NOMO-1 treated with DMSO at 0.1 percent for 48 hours (cell line): Measurements from ENCODE around the gene TBC1D16.
A peak's percentile ranks its signal among the peaks of the same experiment; 100 is the strongest.

ENCODE experiments used
- DNase-seq: peaks from one replicate; lab custom pipeline; 2025; ENCODE audit not compliant: unreplicated experiment; lab: John Stamatoyannopoulos, UW

TBC1D16 gene

DNA sequence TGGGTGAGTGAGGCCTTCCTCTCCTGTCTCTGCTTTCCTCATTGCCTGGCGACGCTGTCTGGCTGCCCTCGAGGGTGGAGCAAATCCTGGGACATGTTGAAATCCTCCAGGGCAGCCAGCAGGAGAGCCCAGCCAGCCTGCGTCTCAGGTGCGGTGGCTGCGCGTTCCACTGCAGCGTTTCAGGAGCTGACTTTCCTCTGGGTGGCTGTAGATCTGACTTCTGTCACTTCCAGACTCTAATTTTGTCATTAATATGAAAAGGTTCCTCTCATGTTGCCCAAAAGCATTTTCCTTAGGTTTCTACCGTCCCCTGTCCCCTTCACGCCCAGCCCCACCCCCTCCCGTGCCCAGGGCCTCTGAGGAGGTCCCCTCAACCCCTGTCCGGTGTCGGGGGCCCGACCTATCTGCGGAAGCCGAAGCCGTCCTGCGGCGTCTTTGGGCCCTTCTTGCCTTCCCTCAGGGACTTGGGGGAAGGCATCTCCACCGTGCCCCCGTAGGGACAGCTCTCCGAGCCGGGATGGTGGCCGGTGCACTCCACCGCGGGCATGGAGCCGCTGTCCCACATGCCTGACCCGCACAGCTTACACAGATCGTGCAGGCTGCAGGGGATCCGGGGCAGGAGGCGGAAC, 95.1 kb downstream of the TBC1D16 start:
- no peak for DNase-seq

DNA sequence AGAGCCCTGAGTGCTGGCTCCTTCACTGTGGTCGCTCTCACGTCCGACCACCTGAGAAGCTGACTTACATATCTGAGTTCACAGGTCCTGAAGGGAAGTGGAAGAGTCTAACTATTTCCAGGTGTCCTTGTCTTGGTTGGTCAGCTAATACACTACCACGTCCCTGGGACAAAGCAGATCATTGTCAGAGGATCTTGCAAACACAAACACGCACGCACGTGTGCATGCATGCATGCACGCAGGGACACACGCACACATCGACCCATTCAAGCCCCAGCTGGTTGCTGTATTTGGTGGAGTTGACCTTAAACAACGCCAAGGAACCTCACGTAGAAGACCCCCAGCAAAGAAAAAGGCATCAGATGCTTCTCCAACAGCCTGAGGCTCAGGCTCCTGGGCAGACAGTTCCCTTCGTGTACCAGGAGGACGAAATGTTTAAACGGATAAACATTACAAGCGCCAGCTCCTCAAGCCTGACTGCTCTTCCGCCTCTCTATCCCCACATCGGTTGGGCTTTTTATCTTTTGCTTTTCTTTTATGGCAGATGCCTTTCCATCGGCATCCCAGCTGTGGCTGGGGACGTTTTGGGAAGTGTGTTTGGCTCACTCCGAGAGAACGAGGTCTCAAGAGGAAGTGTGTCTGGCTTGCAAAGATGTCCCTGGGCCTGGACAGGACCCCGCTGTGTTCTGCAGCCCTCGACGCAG, 95.8 kb downstream of the TBC1D16 start:
- no peak for DNase-seq

DNA sequence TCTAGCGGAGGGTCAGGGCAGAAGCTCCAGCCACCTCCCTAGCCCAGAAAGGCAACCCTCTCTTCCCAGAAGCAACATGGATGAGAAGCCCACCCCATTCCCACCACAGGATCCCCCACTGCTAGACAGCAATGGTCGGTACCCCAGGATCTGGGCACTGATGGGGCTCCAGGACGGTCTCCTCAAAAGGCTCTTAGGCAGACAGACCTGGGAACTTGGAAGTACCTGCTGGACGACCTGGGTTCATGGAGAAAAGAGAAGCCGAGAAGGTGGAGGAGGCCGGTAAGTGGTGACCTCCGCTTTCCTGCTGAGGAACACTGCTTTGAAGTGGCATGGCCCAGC, 96.6 kb downstream of the TBC1D16 start:
- no peak for DNase-seq

DNA sequence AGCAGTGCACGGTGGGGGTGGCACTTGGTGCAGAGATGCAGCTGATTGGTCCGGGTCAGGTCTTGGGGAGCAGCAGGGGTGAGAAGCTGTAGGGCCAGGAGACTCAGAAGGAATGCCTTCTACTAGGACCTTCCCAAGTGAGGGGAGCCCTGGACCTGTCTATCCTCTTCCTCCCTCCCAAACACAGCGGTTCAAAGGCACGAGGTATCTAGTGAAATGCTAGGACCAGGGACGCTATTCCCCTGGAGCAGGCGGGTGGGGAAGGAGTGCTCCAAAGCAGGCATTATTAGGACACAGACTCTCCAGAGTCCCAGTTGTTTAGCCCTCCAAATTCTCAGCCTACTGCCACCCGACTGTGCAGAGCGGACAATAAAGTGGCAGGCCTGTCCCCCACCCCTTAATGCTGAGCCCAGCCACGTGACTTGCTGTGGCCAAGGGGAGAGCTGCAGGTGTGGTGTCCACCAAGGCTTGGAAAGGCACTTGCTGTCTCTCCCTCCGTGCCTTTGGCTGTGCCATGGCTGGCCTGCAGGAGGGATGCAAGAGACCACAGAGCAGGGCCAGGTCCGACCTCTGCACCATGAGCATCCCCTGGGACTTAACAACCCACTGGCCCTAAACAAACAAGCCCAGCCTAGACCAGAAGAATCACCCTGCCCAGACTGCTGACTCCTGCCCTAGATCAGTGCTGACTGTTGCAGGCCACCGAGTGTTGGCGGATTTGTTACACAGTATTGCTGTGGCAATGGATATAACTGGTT, 97.2 kb downstream of the TBC1D16 start:
- no peak for DNase-seq

DNA sequence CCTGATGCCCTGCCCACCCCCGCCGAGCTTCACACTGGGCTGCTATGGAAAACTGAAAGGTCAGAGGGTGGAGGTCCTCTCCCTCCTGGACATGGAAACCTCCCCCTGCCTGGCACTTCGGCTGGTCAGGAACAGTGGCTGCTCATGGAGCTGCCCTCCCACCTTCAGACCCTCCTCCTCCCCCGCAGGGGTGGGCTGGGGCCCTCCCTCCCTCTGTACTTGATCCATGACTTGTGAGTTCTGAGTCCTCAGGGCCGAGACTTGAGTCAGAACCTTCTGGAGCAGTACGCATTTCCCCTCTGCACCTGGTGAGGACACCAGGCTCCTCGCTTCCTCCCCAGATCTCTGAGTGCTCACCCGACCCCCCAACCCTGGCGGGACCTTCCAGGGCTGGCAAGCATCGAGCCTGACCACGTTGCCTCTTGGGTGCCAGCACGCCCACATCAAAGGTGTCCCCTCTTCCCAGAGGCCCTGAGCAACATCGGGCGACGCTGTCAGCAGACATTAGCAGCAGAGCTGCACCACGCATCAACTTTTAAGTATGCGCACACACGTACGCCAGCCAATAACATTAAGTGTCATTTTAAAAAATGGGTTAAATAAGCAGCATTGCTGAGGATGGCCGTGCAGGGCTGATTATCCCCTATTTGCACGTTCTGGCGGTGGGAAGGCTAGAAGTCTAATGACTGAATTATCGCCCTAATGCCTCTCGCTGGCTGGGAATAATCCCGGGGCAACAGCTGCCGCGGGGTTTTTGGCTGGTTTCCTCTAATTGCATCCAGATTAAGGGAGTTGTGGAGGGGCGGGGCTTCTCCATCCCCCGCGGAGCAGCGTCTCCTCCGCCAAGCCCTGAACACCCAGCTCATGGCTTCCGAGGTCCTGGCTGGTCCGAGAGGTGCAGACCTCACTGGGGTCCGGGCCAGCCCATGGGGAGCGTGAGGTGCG, 98.0 kb downstream of the TBC1D16 start:
- no peak for DNase-seq

DNA sequence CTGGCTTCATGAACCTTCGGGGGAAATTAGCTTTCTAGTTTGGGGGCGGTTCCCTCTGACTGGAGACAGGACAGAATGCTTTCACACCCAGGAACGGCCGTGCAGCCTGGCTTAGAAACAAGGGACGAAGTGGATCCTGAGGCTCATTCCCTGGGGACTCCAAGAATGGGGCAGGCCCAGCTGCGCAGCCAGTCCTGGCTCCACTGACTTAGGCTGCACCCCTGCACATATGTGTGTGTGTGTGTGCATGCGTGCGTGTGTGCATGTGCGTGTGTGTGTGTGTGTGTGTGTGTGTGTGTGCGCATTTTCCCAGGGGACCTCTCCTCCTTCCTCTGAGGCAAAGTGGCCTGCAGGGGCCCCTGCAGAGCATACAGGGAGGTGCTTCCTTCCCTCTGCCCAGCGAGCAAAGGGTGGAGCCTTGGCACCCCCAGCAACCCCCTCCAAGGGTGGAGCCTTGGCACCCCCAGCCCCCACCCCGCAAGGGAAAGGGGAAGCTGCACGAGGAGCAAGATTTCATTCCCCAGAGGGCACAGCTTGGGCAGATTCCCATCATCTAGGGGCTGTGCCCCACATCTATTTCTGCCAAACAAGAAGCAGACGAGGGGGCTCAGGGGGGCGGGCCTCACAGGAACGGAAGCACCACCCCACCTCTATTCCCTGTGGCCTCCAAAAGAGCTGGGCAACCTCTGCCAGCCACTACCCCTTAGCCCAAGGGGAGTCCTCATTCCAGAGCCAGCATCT, 98.9 kb downstream of the TBC1D16 start:
- DNase-seq, result no peak

DNA sequence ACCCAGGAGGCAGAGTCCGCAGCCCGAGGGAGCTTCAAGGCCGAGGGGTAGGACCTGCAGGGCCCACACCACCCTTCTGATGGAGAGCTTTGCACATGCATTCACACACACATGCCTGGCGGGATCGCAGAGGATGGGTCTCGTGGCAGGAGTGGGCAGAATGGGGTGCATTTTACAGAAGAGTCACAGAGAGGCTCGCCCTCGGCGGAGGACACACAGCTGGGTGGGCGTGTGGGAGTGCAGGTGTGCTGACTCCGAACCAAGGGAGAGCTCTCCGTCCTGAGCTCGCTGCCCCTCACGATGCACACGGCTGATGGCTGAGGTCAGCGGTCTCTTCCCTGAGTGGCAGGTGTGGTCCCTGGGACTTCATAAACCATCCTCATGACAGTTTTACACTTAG, 99.6 kb downstream of the TBC1D16 start:
- no peak for DNase-seq

DNA sequence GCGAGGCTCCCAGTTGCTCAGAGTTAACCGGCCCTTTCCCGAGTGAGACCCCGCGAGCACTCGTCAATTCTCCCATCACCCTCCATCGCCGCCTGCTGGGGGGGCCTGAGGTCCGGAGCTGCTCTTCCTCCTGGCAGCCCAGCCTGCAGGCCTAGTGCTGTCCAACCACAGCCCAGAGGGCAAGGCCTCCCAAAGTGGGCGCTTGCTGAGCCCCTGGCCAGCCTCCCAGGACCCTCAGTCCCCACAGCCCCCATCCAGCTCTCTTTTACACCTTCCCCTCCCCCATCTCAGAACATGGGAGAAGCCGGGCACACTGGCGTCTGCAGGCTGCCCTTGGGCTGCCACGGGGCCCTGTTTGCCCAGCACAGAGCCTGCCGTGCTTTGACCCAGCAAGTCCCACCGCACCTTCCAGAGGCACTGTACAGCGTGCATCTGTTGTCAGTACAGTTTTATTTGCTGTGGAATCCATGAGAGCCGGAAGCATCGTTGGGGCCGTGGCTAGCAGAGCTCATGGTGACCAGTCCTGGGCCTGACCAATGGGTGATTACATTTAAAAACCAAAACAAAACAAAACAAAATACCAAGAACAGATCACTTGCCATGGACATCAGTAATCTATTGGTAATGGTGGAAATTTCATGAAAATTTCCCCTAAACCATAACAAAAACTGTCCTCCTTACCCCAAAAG, 100.3 kb downstream of the TBC1D16 start:
- DNase-seq, result no peak

DNA sequence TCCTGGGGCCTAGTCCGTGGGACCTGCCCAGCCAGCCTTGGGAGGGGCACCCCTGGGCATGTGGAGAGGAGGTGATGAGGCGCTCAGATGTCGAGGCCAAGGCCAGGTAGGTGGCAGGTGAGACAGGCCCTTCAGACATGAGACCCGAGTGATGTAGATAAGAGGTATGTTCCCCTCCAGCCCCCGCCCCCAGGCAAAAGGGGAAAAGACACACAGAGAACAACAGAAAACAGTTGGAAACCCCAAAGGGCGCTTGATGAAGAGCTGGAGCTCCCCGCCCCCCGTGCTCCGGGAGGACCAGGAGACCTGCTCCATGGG, 101.1 kb downstream of the TBC1D16 start:
- no peak for DNase-seq

DNA sequence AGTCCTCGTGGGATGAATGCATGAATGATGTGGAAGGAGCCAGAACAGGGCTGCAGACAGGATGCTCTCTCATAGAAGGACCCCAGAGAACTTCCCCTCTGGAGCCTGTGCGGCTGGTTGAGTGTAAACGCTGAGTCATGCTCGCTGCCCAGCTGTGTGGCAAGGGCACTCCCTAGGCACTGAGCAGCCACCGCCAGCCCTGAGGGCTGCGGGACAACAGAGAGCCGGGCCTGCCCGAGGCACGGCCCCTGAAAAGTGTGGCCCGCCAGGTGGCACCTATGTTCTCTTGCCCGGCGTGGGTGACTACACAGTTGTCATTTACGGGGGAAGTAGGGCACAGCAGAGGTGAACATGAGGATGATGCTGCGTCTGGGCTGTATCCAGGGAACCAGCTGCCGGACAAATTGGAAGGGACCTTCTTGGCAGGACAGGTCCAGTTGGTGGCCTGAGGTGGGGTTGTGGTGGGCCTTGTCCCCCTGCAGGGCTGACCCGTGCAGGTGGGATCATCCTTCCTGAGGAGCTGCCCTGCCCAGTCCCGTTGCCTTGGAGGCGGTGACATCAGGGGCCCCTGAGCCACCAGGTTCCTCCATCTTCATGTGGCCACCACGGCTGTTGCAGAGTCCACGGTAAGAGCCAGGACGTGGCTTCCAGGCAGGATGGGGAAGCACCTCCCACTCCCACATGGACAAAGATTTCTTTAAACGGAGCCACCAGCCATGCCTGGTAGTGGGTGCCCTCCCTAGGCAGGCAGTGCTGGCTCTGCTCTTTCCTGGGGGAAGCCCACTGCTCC, 101.6 kb downstream of the TBC1D16 start:
- peak; percentile 81 for DNase-seq

DNA sequence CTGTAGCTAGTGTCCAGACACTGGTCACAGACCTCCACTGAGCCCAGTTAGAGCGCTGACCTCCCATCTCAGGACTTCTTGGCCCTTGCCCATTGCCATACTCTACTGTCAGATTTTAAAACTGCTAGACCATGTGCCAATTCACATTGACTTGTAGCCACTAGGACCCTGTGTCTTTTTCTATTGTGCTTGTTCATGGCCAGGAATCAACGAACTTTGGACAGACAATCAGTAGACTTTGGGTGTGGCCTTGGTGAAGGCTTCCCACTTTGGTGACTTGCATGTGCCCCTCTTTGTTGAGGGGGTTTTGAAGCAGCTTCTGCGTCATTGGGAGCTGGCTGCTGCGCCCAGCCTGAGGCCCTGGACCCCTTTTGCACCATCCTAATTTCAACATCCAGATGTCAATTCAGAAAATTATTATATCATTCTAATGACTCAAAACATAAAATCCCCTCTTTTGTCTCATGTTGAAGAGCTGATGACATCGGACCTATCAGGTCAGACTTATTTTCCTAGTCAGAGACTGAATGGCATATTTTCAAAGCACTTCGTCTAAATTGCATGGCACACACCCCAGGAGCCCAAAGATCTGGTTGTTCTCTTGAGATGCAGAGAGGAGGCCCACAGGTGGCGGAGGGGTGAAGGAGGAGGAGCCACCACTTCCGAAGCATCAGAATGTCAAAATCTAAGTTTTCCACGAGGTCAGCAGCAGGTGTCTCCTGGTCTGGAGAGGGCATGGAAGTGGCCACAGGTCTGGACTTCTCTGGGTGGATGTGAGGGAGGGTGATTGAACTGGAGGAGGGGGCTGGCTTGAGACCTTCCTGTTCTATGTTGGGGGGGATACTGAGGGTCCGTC, 103.0 kb downstream of the TBC1D16 start:
- no peak for DNase-seq

DNA sequence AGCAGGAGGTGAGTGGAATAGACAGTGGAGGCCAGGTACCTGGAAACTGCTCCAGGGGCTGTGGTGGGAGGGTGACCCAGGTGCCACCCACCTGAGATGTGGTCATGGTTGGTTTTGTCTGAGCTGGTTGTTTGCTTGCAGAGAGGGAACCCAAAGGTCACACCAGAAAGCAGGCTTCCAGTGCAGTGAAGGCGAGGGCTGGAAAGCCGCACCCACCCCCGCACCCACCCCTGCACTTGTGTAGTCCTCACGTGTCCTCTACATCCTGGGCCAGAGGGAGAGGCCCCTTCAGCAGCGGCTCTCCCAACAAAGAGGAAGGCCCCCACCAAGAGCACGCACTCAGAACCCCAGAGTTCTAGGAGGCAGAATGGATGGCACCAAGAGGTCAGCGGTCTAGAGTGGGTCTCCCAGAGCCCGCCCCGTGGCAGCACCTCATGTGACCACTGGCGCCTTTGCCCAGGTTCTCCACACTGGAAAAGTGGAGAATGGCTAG, 103.8 kb downstream of the TBC1D16 start:
- DNase-seq, result no peak

DNA sequence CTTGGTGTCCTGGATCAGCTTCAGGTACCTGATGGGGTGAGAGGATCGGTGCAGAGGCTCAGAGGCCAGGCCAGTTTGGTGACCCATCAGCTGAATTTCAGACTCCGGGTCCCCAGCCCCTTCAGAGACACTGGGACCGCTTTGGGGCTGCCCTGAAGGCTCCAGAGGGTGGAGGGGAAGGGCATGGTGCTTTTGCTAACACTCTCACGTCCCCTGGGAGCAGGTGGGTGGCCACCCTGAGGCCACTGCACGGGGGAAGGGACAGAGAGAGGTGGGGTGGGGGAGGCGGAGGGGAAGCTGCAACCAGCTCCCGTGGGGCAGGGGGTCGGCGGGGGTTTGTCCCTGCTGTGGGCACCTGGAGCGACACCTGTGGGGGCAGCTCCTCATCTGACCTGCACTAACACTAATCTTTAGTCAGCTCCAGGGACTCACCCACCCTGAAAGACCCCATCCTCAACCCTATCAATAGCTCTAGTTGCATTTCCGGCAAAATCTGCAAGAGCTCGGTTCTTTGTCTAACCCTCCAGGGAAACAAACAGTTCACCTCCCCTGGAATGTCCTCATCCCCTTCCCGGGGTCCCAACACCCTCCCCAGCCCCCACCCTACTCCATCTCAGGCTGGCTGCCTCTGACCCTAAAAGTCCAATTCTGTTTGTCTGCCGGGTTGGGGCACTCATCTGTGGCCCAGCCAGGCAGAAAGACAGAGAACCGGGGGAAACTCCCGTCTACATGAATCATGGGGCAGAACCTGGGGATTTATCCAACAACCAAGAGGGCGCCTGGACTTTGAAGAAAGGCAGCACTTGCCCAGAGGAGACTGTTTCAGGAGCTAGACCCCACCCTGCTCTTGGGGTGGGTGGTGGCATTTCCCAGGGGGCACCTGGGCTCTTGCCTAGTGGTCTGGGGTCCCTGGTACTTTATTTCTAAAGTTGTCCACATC, 104.5 kb downstream of the TBC1D16 start:
- no peak for DNase-seq

DNA sequence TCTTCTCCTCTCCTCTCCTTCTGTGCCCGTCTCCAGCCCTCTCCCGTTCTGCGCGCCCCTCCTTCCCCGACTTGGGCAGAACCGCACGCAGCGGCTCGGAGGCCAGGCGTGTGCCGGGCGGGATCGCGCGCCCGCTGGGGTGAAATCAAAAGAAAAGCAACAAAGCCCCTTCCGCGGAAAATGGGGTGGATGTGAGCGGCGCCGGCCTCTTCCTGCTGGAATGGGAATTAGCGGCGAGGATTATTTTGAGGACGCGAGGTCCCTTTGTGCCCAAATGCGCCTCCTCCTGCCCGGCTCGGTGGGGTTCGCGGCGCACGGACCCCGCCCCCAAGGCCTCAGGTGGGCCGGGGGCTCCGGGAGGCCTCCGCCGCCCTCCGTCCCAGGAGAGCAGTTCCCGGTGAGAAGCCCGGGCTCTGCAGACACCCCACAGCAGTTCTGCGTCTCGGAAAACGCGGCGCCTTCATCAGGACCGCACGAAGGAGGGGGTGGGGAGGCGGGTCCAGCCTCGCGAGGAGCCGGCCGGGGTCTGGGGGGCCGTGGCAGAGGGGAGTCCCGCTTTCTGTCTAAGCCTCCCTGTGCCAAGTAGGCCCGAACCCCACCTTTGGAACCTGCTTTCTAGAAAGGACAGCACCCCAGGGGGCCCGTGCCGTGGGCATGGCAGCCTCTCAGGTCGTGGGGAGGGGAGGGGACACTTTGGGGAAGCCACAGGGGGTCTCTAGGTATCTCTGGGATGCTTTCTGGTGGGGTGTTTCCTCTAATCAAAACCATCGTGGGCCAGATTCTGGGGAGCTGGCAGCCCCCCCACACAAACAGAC, 105.4 kb downstream of the TBC1D16 start:
- no peak for DNase-seq

DNA sequence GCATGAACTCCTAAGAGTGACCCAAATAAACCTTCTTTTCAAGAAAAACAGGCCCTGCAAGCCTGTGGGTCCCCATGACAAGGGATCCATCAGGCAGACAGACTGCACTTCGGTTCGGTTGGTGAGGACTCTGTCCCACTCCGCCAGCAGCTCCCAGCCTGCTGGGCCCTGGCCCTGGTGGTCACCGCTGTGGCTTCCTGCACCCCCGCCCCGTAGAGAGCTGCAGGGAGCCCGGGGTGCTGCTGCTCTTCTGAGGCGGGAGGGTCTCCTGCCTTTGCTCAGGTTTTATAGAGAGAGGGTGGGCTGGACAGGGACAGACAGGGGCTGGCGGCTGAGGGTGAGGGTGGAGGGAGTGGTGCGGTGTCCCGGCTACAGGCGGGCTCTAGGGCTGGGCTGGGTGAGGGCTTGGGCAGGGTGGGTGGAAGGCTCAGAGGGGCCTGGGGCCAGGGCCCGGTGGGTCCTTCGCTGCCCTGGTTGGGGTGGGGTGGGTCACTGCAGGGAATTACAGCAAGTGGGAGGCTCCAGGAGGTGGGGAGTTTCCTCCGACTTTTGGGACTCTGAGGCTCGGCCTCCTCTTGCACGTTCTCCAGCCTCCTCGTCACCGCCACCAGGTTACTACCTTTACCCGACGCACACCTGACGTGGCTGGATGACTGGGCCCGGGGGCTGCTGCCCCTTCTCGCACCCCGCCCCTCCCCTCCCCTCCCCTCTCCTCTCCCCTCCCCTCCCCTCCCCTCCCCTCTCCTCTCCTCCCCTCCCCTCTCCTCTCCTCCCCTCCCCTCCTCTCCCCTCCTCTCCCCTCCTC, 106.2 kb downstream of the TBC1D16 start:
- no peak for DNase-seq
